Esophagus muscularis mucosa (tissue), 4 donors: ENCODE measurements around the gene LRWD1. TPM values are rescaled to one million over a fixed set of nuclear protein-coding genes. Genes with fewer than 3 reads are reported as not detected.

Source experiments
- DNase-seq: peaks from one replicate; pipeline ENCODE4 v3.0.0-alpha.2; 2017; ENCODE audit errors: extremely low spot score
- H3K27ac ChIP-seq, 4 donors: fragments of 200-600 bp; sonication (generic); replicated peaks in 1 of 4; 1 replicate in 3 of 4; 2 replicates in 1 of 4; pipeline ENCODE4 v1.5.1; 2016 to 2019; ENCODE audit warnings: mild to moderate bottlenecking in 1 of 4
- H3K27me3 ChIP-seq, 4 donors: fragments of 200-600 bp; sonication (generic); one replicate each; pipeline versions ENCODE4 v1.5.1 to v1.6.0; 2016 to 2019
- H3K36me3 ChIP-seq, 4 donors: fragments of 200-600 bp; sonication (generic); one replicate each; pipeline ENCODE4 v1.5.1; 2016 to 2019
- H3K4me1 ChIP-seq, 4 donors: fragments of 200-600 bp; sonication (generic); one replicate each; pipeline ENCODE4 v1.5.1; 2016 to 2019
- H3K4me3 ChIP-seq, 4 donors: fragments of 200-600 bp; sonication (generic); 1 replicate in 2 of 4; 2 replicates in 2 of 4; pipeline ENCODE4 v1.5.1; 2016 to 2019; ENCODE audit warnings: mild to moderate bottlenecking in 4 of 4, moderate library complexity in 1 of 4
- H3K9me3 ChIP-seq, 4 donors: fragments of 200-600 bp; sonication (generic); 1 replicate in 3 of 4; 2 replicates in 1 of 4; pipeline ENCODE4 v1.5.1; 2016 to 2019
- EP300 ChIP-seq: sonication (generic); formaldehyde crosslinking; IDR thresholded peaks from one replicate; pipeline ENCODE4 v1.6.1; 2017; ENCODE audit warnings: antibody characterized with exemption
- POLR2A ChIP-seq: fragments of 450-650 bp; IDR thresholded peaks from one replicate; pipeline ENCODE4 v1.6.1; 2017; ENCODE audit warnings: antibody characterized with exemption, moderate library complexity, mild to moderate bottlenecking, low read depth
- POLR2AphosphoS5 ChIP-seq, 2 donors: sonication (generic); formaldehyde crosslinking; IDR thresholded peaks; one replicate each; pipeline ENCODE4 v1.6.1; 2017; ENCODE audit warnings: antibody characterized with exemption in 2 of 2
- WGBS: methylation state at CpG from one replicate; pipeline ENCODE4 v1.1.5; 2018; 5-methylcytosine and 5-hydroxymethylcytosine counted together
- intact Hi-C: fragments of 100-400 bp; cut with DNase I; formaldehyde crosslinking; loops from one replicate; pipeline ENCODE4 v1.15.1; 2023
- total RNA-seq, 4 donors: library from RNA; depleted of rRNA; stranded (reverse); fragments of >200 nt; gene quantifications; one replicate each; pipeline versions ENCODE4 v1.1.0 to v1.2.1, GENCODE V29; 2016
- TF ChIP-seq, protein P1 (sequence below), 3 experiments: fragments of 200-600 bp in 2 of 3; fragments of 450-650 bp in 1 of 3; sonication (generic) in 2 of 3; IDR thresholded peaks; one replicate each; pipeline ENCODE4 v1.5.1; 2017 to 2019; ENCODE audit warnings: antibody characterized with exemption in 3 of 3, mild to moderate bottlenecking in 2 of 3, moderate library complexity in 1 of 3

The LRWD1 gene
- total RNA-seq, 4 donors from 2014 or later, result 10.0 to 32.7 (median 17.0) TPM

DNA sequence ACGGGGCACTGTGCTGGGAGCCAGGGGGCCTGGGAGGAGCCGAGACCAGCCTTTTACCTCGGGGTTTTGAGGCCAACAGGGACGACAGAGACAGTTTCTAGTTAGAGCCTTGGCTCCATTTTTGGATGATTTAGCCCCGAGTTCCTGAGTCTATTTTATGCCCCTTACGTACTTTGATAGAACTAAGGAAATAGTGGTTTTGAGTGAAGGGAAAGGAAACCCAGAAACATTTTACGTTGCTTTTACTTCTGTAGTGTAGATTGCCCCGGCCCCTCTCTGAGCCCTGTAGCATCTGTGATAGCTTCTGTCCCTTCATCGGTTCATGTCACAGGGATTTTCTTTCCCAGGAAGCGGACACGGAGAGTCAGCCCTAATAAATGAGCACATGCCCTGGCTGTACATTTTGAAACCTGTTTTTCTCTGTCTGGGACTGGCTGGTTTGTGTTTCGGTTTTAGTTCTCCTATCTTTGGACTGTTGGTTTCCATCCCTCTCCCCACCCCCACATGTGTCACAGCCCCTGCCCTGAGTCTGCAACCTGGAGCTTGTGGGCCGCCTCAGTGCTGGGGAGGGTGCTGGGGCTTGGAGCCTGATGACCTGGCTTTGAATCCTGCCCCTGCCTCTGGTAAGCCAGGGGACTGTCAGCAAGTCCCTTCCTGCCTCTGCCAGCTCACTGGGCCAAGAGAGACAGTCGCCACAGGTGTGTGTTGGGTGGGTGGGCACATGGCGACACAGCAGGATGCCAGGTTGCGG is 38.3 kb upstream of the LRWD1 start:
- no peaks in the 10 kb centered on the region for H3K9me3 ChIP-seq
- intact Hi-C loops, result no loop called here
- H3K36me3 ChIP-seq, result peaks cover 19 to 64% (median 55%) of the 10 kb centered on the region in 4 donors
- peaks cover 0 to 7% (median 4%) of the 10 kb centered on the region in 4 donors for H3K4me1 ChIP-seq
- H3K27ac ChIP-seq, result peak overlapping the region in 3 of 4 donors; percentile 7 to 58 (median 27)
- no peak overlapping the region for H3K4me3 ChIP-seq
- no peak for DNase-seq
- 77% methylated on average over 16 of the region's 16 CpGs for WGBS
- TF ChIP-seq, protein P1, sequence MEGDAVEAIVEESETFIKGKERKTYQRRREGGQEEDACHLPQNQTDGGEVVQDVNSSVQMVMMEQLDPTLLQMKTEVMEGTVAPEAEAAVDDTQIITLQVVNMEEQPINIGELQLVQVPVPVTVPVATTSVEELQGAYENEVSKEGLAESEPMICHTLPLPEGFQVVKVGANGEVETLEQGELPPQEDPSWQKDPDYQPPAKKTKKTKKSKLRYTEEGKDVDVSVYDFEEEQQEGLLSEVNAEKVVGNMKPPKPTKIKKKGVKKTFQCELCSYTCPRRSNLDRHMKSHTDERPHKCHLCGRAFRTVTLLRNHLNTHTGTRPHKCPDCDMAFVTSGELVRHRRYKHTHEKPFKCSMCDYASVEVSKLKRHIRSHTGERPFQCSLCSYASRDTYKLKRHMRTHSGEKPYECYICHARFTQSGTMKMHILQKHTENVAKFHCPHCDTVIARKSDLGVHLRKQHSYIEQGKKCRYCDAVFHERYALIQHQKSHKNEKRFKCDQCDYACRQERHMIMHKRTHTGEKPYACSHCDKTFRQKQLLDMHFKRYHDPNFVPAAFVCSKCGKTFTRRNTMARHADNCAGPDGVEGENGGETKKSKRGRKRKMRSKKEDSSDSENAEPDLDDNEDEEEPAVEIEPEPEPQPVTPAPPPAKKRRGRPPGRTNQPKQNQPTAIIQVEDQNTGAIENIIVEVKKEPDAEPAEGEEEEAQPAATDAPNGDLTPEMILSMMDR (IDR thresholded peaks at IDR 0.05), result no peak
- TF ChIP-seq EP300, result no peak
- TF ChIP-seq POLR2AphosphoS5 (IDR thresholded peaks at IDR 0.05), result no peak
- no peak for TF ChIP-seq POLR2A
- H3K27me3 ChIP-seq, result no peaks in the 10 kb centered on the region

DNA sequence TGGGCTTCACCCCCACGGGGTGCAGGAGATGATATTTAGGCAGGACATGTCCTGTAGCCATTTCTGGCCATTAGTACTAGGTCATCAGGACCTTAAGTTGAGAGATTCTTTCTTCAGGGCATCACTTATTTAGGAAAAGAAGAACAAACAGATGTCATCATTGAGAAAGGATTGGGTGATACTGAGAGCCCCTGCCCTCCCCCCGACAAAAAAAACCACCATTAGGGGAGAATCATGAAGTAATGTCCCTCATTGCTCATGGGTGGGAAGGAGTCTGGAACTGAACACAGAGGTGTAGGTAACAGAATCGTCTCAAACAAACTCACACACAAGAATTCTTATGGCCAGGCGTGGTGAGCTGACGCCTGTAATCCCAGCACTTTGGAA is 37.8 kb upstream of the LRWD1 start:
- WGBS, result 90% methylated on average over 5 of the region's 5 CpGs
- no peaks in the 10 kb centered on the region for H3K27me3 ChIP-seq
- H3K36me3 ChIP-seq, result peaks cover 14 to 58% (median 50%) of the 10 kb centered on the region in 4 donors
- peak overlapping the region in 2 of 4 donors; percentile 7 to 58 for H3K27ac ChIP-seq
- H3K4me1 ChIP-seq, result peaks cover 0 to 13% (median 9%) of the 10 kb centered on the region in 4 donors
- H3K9me3 ChIP-seq, result no peaks in the 10 kb centered on the region
- no peak for TF ChIP-seq POLR2A
- TF ChIP-seq EP300, result no peak
- TF ChIP-seq, protein P1 (IDR thresholded peaks at IDR 0.05), result no peak
- no peak for TF ChIP-seq POLR2AphosphoS5 (IDR thresholded peaks at IDR 0.05)
- no peak overlapping the region for H3K4me3 ChIP-seq
- no peak for DNase-seq
- intact Hi-C loops, result no loop called here

DNA sequence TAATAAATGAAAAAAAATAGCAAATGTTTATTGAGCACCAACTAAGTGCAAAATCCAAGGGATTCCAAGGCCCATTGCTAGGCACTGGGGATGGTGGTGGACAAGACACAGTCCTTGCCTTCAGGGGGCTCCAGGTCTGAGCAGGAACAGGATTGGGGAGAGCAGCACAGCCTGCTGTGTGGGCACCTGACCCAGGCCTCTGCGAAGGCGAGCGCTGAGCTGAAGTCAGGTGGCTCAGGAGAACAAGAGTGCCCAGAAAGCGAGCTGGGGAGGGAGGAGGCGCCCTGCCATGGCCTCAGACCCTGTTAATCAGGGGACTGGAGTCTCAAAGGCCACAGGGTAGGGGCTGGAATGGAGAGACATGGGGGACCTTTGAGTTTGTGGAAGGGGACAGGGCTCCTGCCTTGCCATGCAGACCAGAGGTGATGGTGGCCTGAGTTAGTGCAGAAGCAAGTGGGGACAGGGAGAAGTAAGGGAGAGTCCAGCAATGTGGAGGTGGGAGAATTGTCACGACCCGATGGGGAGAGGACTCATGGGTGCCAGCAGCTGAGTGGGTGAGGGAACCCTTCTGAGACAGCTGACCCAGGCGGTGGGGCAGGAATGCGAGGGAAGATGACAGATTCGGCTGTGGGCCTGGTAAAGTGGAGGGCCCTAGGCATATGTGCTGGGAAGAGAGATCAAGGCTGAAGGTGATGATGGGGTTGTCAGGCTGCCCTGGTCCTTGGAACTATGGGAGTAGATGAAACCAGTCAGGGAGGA is 35.5 kb upstream of the LRWD1 start:
- DNase-seq, result no peak
- peaks cover 14 to 36% (median 35%) of the 10 kb centered on the region in 4 donors for H3K36me3 ChIP-seq
- WGBS, result 88% methylated on average over 10 of the region's 10 CpGs
- no peaks in the 10 kb centered on the region for H3K27me3 ChIP-seq
- intact Hi-C loops, result no loop called here
- no peak overlapping the region for H3K4me3 ChIP-seq
- H3K9me3 ChIP-seq, result no peaks in the 10 kb centered on the region
- H3K4me1 ChIP-seq, result peaks cover 10 to 32% (median 28%) of the 10 kb centered on the region in 4 donors
- TF ChIP-seq EP300 (no peak), POLR2AphosphoS5 (IDR thresholded peaks at IDR 0.05) (no peak), POLR2A (no peak)
- TF ChIP-seq, protein P1 (IDR thresholded peaks at IDR 0.05), result no peak
- H3K27ac ChIP-seq, result no peak overlapping the region

DNA sequence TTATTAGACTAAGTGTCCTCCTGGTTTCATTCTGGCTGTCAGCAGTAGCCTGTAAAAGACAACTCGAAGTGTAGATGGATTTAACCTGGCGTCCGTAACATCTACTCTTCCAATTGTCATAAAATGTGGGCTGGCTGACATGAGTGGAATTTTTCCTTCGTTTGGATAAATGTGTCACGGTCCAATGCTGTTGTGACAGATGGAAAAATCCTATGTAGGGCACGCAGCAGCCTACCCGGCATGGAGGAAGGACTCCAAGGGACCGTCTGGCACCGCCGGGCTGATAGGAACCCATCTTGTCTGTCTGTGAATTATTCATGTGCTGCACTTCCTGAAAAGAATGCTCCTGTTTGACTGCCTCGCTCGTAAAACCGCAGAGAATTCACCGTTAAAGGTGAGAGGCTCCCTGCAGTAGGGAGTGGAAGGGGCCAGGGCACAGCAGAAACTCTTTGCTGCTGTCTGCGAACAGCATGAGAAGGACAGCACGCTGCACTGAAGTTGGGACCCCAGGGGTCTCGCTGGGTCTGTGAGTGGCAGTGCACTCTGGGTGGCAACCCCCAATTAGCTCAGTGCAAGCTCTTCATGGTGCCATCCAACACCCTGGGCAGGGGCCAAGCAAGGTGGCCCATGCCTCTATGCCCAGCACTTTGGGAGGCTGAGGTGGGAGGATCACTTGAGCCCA is 33.0 kb upstream of the LRWD1 start:
- WGBS, result 52% methylated on average over 17 of the region's 17 CpGs
- H3K27ac ChIP-seq, result peak overlapping the region in 3 of 4 donors; percentile 28 to 45 (median 32)
- H3K9me3 ChIP-seq, result no peaks in the 10 kb centered on the region
- TF ChIP-seq, protein P1 (IDR thresholded peaks at IDR 0.05), result no peak
- TF ChIP-seq POLR2AphosphoS5 (IDR thresholded peaks at IDR 0.05) (no peak), EP300 (no peak), POLR2A (no peak)
- no peak overlapping the region for H3K4me3 ChIP-seq
- no peak for DNase-seq
- peaks cover 0 to 18% (median 11%) of the 10 kb centered on the region in 4 donors for H3K36me3 ChIP-seq
- no peaks in the 10 kb centered on the region for H3K27me3 ChIP-seq
- peaks cover 14 to 34% (median 30%) of the 10 kb centered on the region in 4 donors for H3K4me1 ChIP-seq
- intact Hi-C loops, result no loop called here
